Suprapubic skin (tissue), 3 donors: ENCODE data around the gene OGFOD2.

Experiments
- CTCF ChIP-seq, 2 donors: fragments of 200-600 bp in 1 of 2; fragments of 450-650 bp in 1 of 2; sonication (generic) in 1 of 2; IDR thresholded peaks; one replicate each; pipeline ENCODE4 v1.5.1; 2016 to 2019; ENCODE audit warnings: antibody characterized with exemption in 2 of 2, mild to moderate bottlenecking in 1 of 2, moderate library complexity in 1 of 2
- POLR2A ChIP-seq, 2 donors: fragments of 450-650 bp; IDR thresholded peaks; one replicate each; pipeline ENCODE4 v1.6.1; 2017; ENCODE audit warnings: antibody characterized with exemption in 2 of 2, mild to moderate bottlenecking in 2 of 2, moderate library complexity in 2 of 2

GRCh38 chr12:123024819-123025391 is 49.9 kb downstream of the OGFOD2 start:
- TF ChIP-seq CTCF (IDR thresholded peaks at IDR 0.05) (no peak), POLR2A (IDR thresholded peaks at IDR 0.05) (no peak)
